HCT116 (cell line): ENCODE results near the gene RGS6. TPM values are rescaled to one million over a fixed set of nuclear protein-coding genes. Genes with fewer than 3 reads are reported as not detected.

Source experiments
- ATAC-seq: fragments of 200-7000 bp; cut with Tn5 transposase; 2 replicates; pipeline ENCODE4 v1.9.1; 2020; ENCODE audit warnings: mild to moderate bottlenecking, moderate library complexity
- BruUV-seq: library from RNA; stranded (reverse); fragments of 400-500 nt; replicated peaks from 2 replicates; lab custom pipeline; 2021; lab: Mats Ljungman, UMichigan
- CTCF ChIA-PET: fragments of 300-600 bp; sonication (Branson Sonifier 250); formaldehyde crosslinking; loops from one replicate; lab custom pipeline; 2021; ENCODE audit warnings: antibody characterized with exemption; lab: Charles Lee
- POLR2A ChIA-PET: fragments of 300-600, 350-600 bp; sonication (Branson Sonifier 250); formaldehyde crosslinking; loops from one replicate; lab custom pipeline; 2021; ENCODE audit warnings: antibody characterized with exemption; lab: Charles Lee
- RAD21 ChIA-PET, 2 experiments: fragments of 300-600 bp; sonication (Branson Sonifier 250); formaldehyde crosslinking; loops; one replicate each; lab custom pipeline; 2023; ENCODE audit warnings: low total read pairs in 2 of 2; ENCODE audit not compliant: uncharacterized antibody in 2 of 2, unreplicated experiment in 2 of 2, low non-redundant PET in 1 of 2; lab: Charles Lee
- DNase-seq: peaks from one replicate; pipeline ENCODE4 v3.0.0-alpha.2; 2010; ENCODE audit warnings: low read depth, low spot score
- H2AFZ ChIP-seq: fragments of 200-600 bp; shearing (Covaris generic), sonication (generic); 2 replicates; pipeline ENCODE4 v1.6.1; 2017; ENCODE audit warnings: low read depth, mixed run types, mixed read lengths, antibody characterized with exemption, low read length; ENCODE audit not compliant: poor library complexity, severe bottlenecking
- H3K27ac ChIP-seq: 2 replicates; pipeline ENCODE4 v1.5.1; 2012; ENCODE audit warnings: low read depth, low read length
- H3K27me3 ChIP-seq: fragments of 200-600 bp; sonication (generic); 2 replicates; pipeline ENCODE4 v1.6.1; 2016; ENCODE audit warnings: mixed run types, low read length, mixed read lengths; ENCODE audit not compliant: insufficient read depth
- H3K36me3 ChIP-seq, 2 experiments: fragments of 200-500 bp in 1 of 2; fragments of 200-600 bp in 1 of 2; sonication (Bioruptor generic) in 1 of 2; sonication (generic) in 1 of 2; 2 replicates each; pipeline versions ENCODE4 v1.5.1 to v1.6.1; 2014 to 2016; ENCODE audit warnings: low read length in 2 of 2, inconsistent platforms in 1 of 2, mixed read lengths in 1 of 2, mixed run types in 1 of 2; ENCODE audit not compliant: insufficient read depth in 2 of 2, control insufficient read depth in 1 of 2
- H3K4me1 ChIP-seq, 2 experiments: fragments of 200-600 bp in 1 of 2; sonication (generic) in 1 of 2; 2 replicates each; pipeline versions ENCODE4 v1.5.1 to v1.6.1; 2012 to 2017; ENCODE audit warnings: low read length in 2 of 2, inconsistent platforms in 1 of 2, mild to moderate bottlenecking in 1 of 2, mixed read lengths in 1 of 2, mixed run types in 1 of 2, moderate library complexity in 1 of 2; ENCODE audit not compliant: insufficient read depth in 2 of 2, control insufficient read depth in 1 of 2
- H3K4me2 ChIP-seq: fragments of 200-600 bp; sonication (generic); 2 replicates; pipeline ENCODE4 v1.6.1; 2017; ENCODE audit warnings: mixed run types, low read length, mixed read lengths
- H3K4me3 ChIP-seq, 2 experiments: fragments of 200-600 bp in 1 of 2; sonication (generic) in 1 of 2; replicated peaks in 1 of 2; 2 replicates each; pipeline ENCODE4 v1.5.1; 2011 to 2016; ENCODE audit warnings: low read length in 2 of 2, control low read depth in 1 of 2, low read depth in 1 of 2, mild to moderate bottlenecking in 1 of 2, mixed read lengths in 1 of 2, mixed run types in 1 of 2
- H3K79me2 ChIP-seq: fragments of 200-600 bp; sonication (generic); 2 replicates; pipeline ENCODE4 v1.6.1; 2017; ENCODE audit warnings: mild to moderate bottlenecking, mixed run types, low read length, moderate library complexity, mixed read lengths; ENCODE audit not compliant: insufficient read depth
- H3K9ac ChIP-seq: fragments of 200-600 bp; sonication (generic); 2 replicates; pipeline ENCODE4 v1.6.1; 2016; ENCODE audit warnings: low read length, mixed read lengths
- H3K9me2 ChIP-seq: fragments of 200-600 bp; sonication (generic), shearing (Covaris generic); 2 replicates; pipeline ENCODE4 v1.6.1; 2017; ENCODE audit warnings: mixed run types, mild to moderate bottlenecking, moderate library complexity; ENCODE audit not compliant: insufficient read depth
- H3K9me3 ChIP-seq, 2 experiments: fragments of 200-500 bp in 1 of 2; fragments of 200-600 bp in 1 of 2; sonication (Bioruptor generic) in 1 of 2; sonication (generic) in 1 of 2; 2 replicates each; pipeline ENCODE4 v1.6.1; 2014 to 2017; ENCODE audit warnings: low read length in 2 of 2, mixed read lengths in 2 of 2, inconsistent platforms in 1 of 2, low read depth in 1 of 2, mild to moderate bottlenecking in 1 of 2, mixed run types in 1 of 2, moderate library complexity in 1 of 2; ENCODE audit not compliant: control insufficient read depth in 1 of 2, insufficient read depth in 1 of 2
- H4K20me1 ChIP-seq: fragments of 200-600 bp; sonication (generic), shearing (Covaris generic); 2 replicates; pipeline ENCODE4 v1.6.1; 2017; ENCODE audit warnings: mixed run types, mild to moderate bottlenecking, moderate library complexity; ENCODE audit not compliant: insufficient read depth
- CEBPB ChIP-seq: IDR thresholded peaks from 2 replicates; pipeline ENCODE4 v1.6.1; 2012; ENCODE audit warnings: low read depth
- ELF1 ChIP-seq: IDR thresholded peaks from 2 replicates; pipeline ENCODE4 v1.6.1; 2012; ENCODE audit warnings: low read depth, borderline replicate concordance
- EZH2 ChIP-seq: fragments of 200-600 bp; sonication (generic); IDR thresholded peaks from 2 replicates; pipeline ENCODE4 v1.6.1; 2017; ENCODE audit warnings: antibody characterized with exemption, mixed run types
- EZH2phosphoT487 ChIP-seq: fragments of 200-600 bp; IDR thresholded peaks from 2 replicates; pipeline ENCODE4 v1.6.1; 2018; ENCODE audit warnings: antibody characterized with exemption, borderline replicate concordance
- JUND ChIP-seq: IDR thresholded peaks from 2 replicates; pipeline ENCODE4 v1.6.1; 2012
- POLR2A ChIP-seq: IDR thresholded peaks from 2 replicates; pipeline ENCODE4 v1.7.0; 2011; ENCODE audit warnings: borderline replicate concordance; ENCODE audit not compliant: insufficient read depth, insufficient read length; ENCODE audit errors: extremely low read depth
- POLR2AphosphoS5 ChIP-seq: IDR thresholded peaks from 2 replicates; pipeline ENCODE4 v1.6.1; 2011; ENCODE audit warnings: mild to moderate bottlenecking, low read depth, low read length, moderate library complexity
- SIN3A ChIP-seq: IDR thresholded peaks from 2 replicates; pipeline ENCODE4 v1.6.1; 2012; ENCODE audit warnings: low read depth
- SP1 ChIP-seq: IDR thresholded peaks from 2 replicates; pipeline ENCODE4 v1.6.1; 2012; ENCODE audit warnings: low read depth
- SRF ChIP-seq: IDR thresholded peaks from 2 replicates; pipeline ENCODE4 v1.6.1; 2012; ENCODE audit warnings: low read depth
- TCF7L2 ChIP-seq: IDR thresholded peaks from 2 replicates; pipeline ENCODE4 v1.7.0; 2011; ENCODE audit warnings: borderline replicate concordance, inconsistent platforms; ENCODE audit not compliant: insufficient read depth, insufficient read length; ENCODE audit errors: extremely low read depth
- ZFX ChIP-seq: fragments of 450-650 bp; IDR thresholded peaks from 2 replicates; pipeline ENCODE4 v1.6.1; 2017
- ZNF274 ChIP-seq: fragments of 200-500 bp; sonication (Bioruptor generic); IDR thresholded peaks from 2 replicates; pipeline ENCODE4 v1.6.1; 2014; ENCODE audit warnings: mild to moderate bottlenecking, low read depth, low read length, inconsistent platforms
- intact Hi-C: fragments of 100-400 bp; cut with micrococcal nuclease; formaldehyde crosslinking; loops from 2 replicates; pipeline ENCODE4 v1.10.0; 2022
- total RNA-seq: library from RNA; stranded (reverse); gene quantifications from one replicate; pipeline ENCODE4 v1.2.1, GENCODE V29; 2021; ENCODE audit not compliant: unreplicated experiment
- TF ChIP-seq, protein P1 (sequence below): IDR thresholded peaks from 2 replicates; pipeline ENCODE4 v1.6.1; 2012; ENCODE audit warnings: low read depth
- TF ChIP-seq, protein P2 (sequence below): IDR thresholded peaks from 2 replicates; pipeline ENCODE4 v1.6.1; 2012
- TF ChIP-seq, protein P3 (sequence below): IDR thresholded peaks from 2 replicates; pipeline ENCODE4 v1.6.1; 2012

Gene RGS6
- total RNA-seq, 1 experiment from 2014 or later: 4.7 TPM

DNA sequence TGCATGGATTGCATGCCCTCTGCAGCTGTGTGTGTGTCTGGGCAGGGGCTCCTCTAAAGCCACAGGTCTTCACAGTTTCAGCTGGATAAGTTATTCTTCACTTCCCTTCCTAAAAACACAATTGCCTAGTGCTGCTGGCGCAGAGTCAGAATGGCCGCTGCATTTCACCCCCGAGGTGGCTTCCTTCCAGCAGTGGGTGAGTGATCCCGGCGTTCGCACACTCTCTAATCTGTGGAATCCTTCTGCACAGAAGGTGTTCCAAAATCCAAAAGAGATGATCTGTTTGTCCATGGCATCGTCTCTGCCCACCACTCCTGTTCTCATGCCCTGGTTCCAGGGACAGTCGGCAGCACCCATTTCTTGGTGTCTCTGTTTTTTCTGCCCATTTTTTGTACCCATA lies 620.9 kb downstream of the RGS6 start:
- Histone ChIP-seq H3K4me2 (no peak overlapping the region), H3K79me2 (no peaks in the 10 kb centered on the region), H3K27ac (no peak overlapping the region), H3K9me3 (no peaks in the 10 kb centered on the region), H3K4me1 (peaks cover 0 to 8% of the 10 kb centered on the region in 2 experiments; a peak in 1 of 4 replicates), H3K36me3 (no peaks in the 10 kb centered on the region), H3K9me2 (no peaks in the 10 kb centered on the region), H3K27me3 (peaks cover 35% of the 10 kb centered on the region), H3K4me3 (no peak overlapping the region), H4K20me1 (no peaks in the 10 kb centered on the region), H2AFZ (no peak overlapping the region), H3K9ac (no peak overlapping the region)
- RAD21 ChIA-PET: no interaction called here
- POLR2A ChIA-PET: no interaction called here
- ATAC-seq (no peak), DNase-seq (no peak)
- CTCF ChIA-PET: no interaction called here
- TF ChIP-seq POLR2AphosphoS5: no peak
- TF ChIP-seq POLR2A: no peak
- TF ChIP-seq EZH2phosphoT487: no peak
- TF ChIP-seq ZNF274: no peak
- TF ChIP-seq SRF: no peak
- no peak for TF ChIP-seq EZH2
- intact Hi-C loops: no loop called here
- no TSS peak for BruUV-seq

DNA sequence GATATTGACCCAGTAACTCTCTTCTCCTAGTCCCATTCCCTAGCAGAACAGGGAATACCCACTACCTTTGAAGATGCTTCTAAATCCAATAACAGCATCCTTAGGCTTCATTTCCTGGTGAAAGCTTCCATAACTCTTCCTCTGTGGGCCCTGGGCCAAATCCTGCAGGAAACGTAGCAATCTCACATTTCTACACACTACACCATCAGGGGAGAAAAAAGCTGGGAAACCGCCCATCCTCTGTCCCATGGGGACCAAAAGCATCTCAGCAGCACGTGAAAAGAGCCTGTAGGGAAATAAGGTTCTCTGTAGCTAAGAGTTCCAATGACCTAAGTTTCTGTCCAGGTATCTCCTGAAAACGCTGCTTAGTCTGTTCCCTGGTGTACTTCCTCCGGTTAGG lies 621.4 kb downstream of the RGS6 start:
- no peak overlapping the region for H3K4me3 ChIP-seq
- RAD21 ChIA-PET: no interaction called here
- no peaks in the 10 kb centered on the region for H3K36me3 ChIP-seq
- POLR2A ChIA-PET: no interaction called here
- H3K4me1 ChIP-seq: peaks cover 0 to 8% of the 10 kb centered on the region in 2 experiments; a peak in 1 of 4 replicates
- H4K20me1 ChIP-seq: no peaks in the 10 kb centered on the region
- no peaks in the 10 kb centered on the region for H3K79me2 ChIP-seq
- ATAC-seq: no peak
- H3K9ac ChIP-seq: no peak overlapping the region
- no peak overlapping the region for H3K27ac ChIP-seq
- intact Hi-C loops: no loop called here
- H3K4me2 ChIP-seq: no peak overlapping the region
- H3K9me2 ChIP-seq: no peaks in the 10 kb centered on the region
- no peaks in the 10 kb centered on the region for H3K9me3 ChIP-seq
- no peak overlapping the region for H2AFZ ChIP-seq
- peaks cover 36% of the 10 kb centered on the region for H3K27me3 ChIP-seq
- no peak for DNase-seq
- CTCF ChIA-PET: no interaction called here
- BruUV-seq: no TSS peak
- TF ChIP-seq, protein P1, sequence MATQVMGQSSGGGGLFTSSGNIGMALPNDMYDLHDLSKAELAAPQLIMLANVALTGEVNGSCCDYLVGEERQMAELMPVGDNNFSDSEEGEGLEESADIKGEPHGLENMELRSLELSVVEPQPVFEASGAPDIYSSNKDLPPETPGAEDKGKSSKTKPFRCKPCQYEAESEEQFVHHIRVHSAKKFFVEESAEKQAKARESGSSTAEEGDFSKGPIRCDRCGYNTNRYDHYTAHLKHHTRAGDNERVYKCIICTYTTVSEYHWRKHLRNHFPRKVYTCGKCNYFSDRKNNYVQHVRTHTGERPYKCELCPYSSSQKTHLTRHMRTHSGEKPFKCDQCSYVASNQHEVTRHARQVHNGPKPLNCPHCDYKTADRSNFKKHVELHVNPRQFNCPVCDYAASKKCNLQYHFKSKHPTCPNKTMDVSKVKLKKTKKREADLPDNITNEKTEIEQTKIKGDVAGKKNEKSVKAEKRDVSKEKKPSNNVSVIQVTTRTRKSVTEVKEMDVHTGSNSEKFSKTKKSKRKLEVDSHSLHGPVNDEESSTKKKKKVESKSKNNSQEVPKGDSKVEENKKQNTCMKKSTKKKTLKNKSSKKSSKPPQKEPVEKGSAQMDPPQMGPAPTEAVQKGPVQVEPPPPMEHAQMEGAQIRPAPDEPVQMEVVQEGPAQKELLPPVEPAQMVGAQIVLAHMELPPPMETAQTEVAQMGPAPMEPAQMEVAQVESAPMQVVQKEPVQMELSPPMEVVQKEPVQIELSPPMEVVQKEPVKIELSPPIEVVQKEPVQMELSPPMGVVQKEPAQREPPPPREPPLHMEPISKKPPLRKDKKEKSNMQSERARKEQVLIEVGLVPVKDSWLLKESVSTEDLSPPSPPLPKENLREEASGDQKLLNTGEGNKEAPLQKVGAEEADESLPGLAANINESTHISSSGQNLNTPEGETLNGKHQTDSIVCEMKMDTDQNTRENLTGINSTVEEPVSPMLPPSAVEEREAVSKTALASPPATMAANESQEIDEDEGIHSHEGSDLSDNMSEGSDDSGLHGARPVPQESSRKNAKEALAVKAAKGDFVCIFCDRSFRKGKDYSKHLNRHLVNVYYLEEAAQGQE: no peak
- TF ChIP-seq JUND: no peak
- no peak for TF ChIP-seq TCF7L2
- no peak for TF ChIP-seq ZFX
- TF ChIP-seq CEBPB: no peak
- TF ChIP-seq SIN3A: no peak
- TF ChIP-seq, protein P2, sequence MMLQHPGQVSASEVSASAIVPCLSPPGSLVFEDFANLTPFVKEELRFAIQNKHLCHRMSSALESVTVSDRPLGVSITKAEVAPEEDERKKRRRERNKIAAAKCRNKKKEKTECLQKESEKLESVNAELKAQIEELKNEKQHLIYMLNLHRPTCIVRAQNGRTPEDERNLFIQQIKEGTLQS: no peak
- TF ChIP-seq SP1: no peak
- TF ChIP-seq, protein P3, sequence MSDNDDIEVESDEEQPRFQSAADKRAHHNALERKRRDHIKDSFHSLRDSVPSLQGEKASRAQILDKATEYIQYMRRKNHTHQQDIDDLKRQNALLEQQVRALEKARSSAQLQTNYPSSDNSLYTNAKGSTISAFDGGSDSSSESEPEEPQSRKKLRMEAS: no peak
- TF ChIP-seq ZNF274: no peak
- no peak for TF ChIP-seq POLR2A
- TF ChIP-seq POLR2AphosphoS5: no peak
- TF ChIP-seq ELF1: no peak
